K562 (cell line): ENCODE data around the gene SORT1. TPM values are rescaled to one million over a fixed set of nuclear protein-coding genes. Genes with fewer than 3 reads are reported as not detected.
A peak's percentile ranks its signal among the peaks of the same experiment; 100 is the strongest.

ENCODE experiments used
- CBX3 ChIP-seq, 2 experiments: IDR thresholded peaks; 1 replicate in 1 of 2; 2 replicates in 1 of 2; pipeline ENCODE4 v1.6.1; 2012; ENCODE audit warnings: inconsistent platforms in 2 of 2, low read length in 2 of 2, borderline replicate concordance in 1 of 2, control low read depth in 1 of 2
- HOXB6 ChIP-seq: fragments of 250-450 bp; sonication (Bioruptor Pico); IDR thresholded peaks from 2 replicates; pipeline ENCODE4 v1.5.1; 2022; ENCODE audit warnings: mild to moderate bottlenecking, borderline replicate concordance
- MCM3 ChIP-seq: fragments of 450-650 bp; IDR thresholded peaks from 2 replicates; pipeline ENCODE4 v1.6.1; 2016
- MTA2 ChIP-seq: fragments of 450-650 bp; IDR thresholded peaks from 2 replicates; pipeline ENCODE4 v1.6.1; 2016; ENCODE audit warnings: low read depth
- PPARD ChIP-seq: fragments of 250-450 bp; sonication (Bioruptor Pico); IDR thresholded peaks from 2 replicates; pipeline ENCODE4 v1.8.0; 2022; ENCODE audit warnings: inconsistent platforms, mild to moderate bottlenecking, moderate library complexity
- PYGO2 ChIP-seq: fragments of 450-650 bp; IDR thresholded peaks from 2 replicates; pipeline ENCODE4 v1.6.1; 2016; ENCODE audit warnings: mild to moderate bottlenecking, missing genetic modification characterization, moderate library complexity, missing compliant biosample characterization
- STAT5B ChIP-seq: fragments of 250-450 bp; sonication (Bioruptor Pico); IDR thresholded peaks from 2 replicates; pipeline ENCODE4 v1.8.0; 2021; ENCODE audit warnings: mild to moderate bottlenecking, inconsistent platforms
- WHSC1 ChIP-seq: IDR thresholded peaks from one replicate; pipeline ENCODE4 v1.6.1; 2012; ENCODE audit warnings: low read length, control low read depth, inconsistent platforms
- polyA plus RNA-seq, 8 experiments: library from polyadenylated mRNA; depleted of rRNA in 4 of 8; stranded (reverse) in 5 of 8; unstranded in 3 of 8; fragments of >200 nt; fragmentation: Nextera tagmentation in 2 of 8; fragmentation: Illumina TruSeq in 1 of 8; extraction: Ambion mirVana in 2 of 8; extraction: Trizol in 1 of 8; gene quantifications; 2 replicates each; pipeline versions ENCODE4 v1.2.1 to v1.2.3, GENCODE V29; 2011 to 2014; ENCODE audit warnings: inconsistent platforms in 1 of 8, missing spikeins in 1 of 8
- total RNA-seq, 7 experiments: library from RNA; depleted of rRNA in 6 of 7; stranded (reverse); fragments of >200 nt in 6 of 7; fragmentation: Illumina TruSeq in 2 of 7; extraction: Trizol in 2 of 7; gene quantifications; 2 replicates each; pipeline versions ENCODE4 v1.2.1 to v1.2.3, GENCODE V29; 2011 to 2021; ENCODE audit warnings: low replicate concordance in 1 of 7
- TF ChIP-seq, protein P1 (sequence below): fragments of 150-350 bp; conservative IDR thresholded peaks from 2 replicates; pipeline ENCODE4 v1.6.1; 2014; ENCODE audit warnings: low read length
- TF ChIP-seq, protein P2 (sequence below): sonication (generic); formaldehyde crosslinking; IDR thresholded peaks from 2 replicates; pipeline ENCODE4 v1.8.0; 2023; ENCODE audit warnings: missing genetic modification reagents, mild to moderate bottlenecking, borderline replicate concordance
- TF ChIP-seq, protein P3 (sequence below): fragments of 450-650 bp; formaldehyde crosslinking; IDR thresholded peaks from 2 replicates; pipeline ENCODE4 v1.4.0; 2022; ENCODE audit warnings: missing genetic modification characterization
- TF ChIP-seq, protein P4 (sequence below), 3 experiments: fragments of 200-800 bp in 1 of 3; fragments of 250-450 bp in 1 of 3; fragments of 450-650 bp in 1 of 3; sonication (Bioruptor Pico) in 1 of 3; sonication (Bioruptor generic) in 1 of 3; formaldehyde crosslinking in 1 of 3; IDR thresholded peaks; 2 replicates each; pipeline versions ENCODE4 v1.6.1 to v1.8.0; 2016 to 2022; ENCODE audit warnings: mild to moderate bottlenecking in 2 of 3, missing genetic modification characterization in 2 of 3, missing compliant biosample characterization in 1 of 3, moderate library complexity in 1 of 3

The SORT1 gene
- total and polyA plus RNA-seq, 9 of the 15 experiments (the other 6 are each of a cell fraction or from before 2014, with no cell fraction given) = 27.4 to 112 (median 65.0) TPM

DNA sequence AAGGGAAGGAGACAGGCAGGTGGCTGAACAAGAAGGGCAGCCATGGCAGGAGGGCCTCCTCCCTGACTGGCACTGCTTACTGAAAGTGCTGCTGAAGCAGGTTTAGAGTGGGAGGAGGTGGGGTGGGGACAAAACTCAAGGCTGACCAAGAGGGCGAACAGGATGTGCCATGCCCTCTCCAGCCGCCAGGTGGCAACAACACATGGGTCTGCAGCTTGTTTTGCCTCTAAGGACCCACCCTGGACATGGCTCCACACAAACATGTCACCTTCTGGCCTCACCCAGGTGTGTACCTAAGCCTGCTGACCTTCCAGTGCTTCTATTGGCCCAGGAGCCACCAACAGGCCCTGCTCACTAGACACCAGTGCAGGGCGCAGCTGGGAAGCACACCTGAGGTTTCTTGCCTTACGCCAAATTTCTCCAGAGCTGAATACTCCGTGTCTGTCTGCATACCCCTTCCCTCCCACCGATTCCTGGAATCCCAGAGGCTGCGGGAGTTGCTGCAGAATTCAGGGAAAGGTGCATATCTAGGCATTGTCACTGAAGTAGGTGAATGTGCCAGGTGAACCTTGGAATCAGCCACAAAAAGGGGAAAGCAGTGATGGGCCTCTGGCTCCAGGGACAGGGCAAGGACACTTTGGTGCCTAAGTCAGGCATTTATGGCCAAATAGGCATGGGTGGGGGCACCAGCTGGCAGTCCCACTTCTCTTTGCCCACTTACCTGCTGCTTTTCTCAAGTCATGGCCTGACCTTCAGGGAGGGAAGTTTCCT, 120.1 kb downstream of the SORT1 start (continued):
- TF ChIP-seq, protein P1, sequence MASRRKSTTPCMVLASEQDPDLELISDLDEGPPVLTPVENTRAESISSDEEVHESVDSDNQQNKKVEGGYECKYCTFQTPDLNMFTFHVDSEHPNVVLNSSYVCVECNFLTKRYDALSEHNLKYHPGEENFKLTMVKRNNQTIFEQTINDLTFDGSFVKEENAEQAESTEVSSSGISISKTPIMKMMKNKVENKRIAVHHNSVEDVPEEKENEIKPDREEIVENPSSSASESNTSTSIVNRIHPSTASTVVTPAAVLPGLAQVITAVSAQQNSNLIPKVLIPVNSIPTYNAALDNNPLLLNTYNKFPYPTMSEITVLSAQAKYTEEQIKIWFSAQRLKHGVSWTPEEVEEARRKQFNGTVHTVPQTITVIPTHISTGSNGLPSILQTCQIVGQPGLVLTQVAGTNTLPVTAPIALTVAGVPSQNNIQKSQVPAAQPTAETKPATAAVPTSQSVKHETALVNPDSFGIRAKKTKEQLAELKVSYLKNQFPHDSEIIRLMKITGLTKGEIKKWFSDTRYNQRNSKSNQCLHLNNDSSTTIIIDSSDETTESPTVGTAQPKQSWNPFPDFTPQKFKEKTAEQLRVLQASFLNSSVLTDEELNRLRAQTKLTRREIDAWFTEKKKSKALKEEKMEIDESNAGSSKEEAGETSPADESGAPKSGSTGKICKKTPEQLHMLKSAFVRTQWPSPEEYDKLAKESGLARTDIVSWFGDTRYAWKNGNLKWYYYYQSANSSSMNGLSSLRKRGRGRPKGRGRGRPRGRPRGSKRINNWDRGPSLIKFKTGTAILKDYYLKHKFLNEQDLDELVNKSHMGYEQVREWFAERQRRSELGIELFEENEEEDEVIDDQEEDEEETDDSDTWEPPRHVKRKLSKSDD = 0 out of 2 replicates have a peak, but pooled peaks have one; percentile 63
- TF ChIP-seq MTA2 (no peak), HOXB6 (no peak), STAT5B (no peak), PYGO2 (tag) (no peak), MCM3 (no peak), PPARD (CRISPR knock-in tag) (no peak), CBX3 (IDR thresholded peaks at IDR 0.05; ENCODE audit: borderline replicate concordance in 1 of 2, low read length in 2 of 2) (peak in 1 of 2 experiments; percentile 45; a peak in 1 of 3 replicates), WHSC1 (no peak)
- TF ChIP-seq, protein P2, sequence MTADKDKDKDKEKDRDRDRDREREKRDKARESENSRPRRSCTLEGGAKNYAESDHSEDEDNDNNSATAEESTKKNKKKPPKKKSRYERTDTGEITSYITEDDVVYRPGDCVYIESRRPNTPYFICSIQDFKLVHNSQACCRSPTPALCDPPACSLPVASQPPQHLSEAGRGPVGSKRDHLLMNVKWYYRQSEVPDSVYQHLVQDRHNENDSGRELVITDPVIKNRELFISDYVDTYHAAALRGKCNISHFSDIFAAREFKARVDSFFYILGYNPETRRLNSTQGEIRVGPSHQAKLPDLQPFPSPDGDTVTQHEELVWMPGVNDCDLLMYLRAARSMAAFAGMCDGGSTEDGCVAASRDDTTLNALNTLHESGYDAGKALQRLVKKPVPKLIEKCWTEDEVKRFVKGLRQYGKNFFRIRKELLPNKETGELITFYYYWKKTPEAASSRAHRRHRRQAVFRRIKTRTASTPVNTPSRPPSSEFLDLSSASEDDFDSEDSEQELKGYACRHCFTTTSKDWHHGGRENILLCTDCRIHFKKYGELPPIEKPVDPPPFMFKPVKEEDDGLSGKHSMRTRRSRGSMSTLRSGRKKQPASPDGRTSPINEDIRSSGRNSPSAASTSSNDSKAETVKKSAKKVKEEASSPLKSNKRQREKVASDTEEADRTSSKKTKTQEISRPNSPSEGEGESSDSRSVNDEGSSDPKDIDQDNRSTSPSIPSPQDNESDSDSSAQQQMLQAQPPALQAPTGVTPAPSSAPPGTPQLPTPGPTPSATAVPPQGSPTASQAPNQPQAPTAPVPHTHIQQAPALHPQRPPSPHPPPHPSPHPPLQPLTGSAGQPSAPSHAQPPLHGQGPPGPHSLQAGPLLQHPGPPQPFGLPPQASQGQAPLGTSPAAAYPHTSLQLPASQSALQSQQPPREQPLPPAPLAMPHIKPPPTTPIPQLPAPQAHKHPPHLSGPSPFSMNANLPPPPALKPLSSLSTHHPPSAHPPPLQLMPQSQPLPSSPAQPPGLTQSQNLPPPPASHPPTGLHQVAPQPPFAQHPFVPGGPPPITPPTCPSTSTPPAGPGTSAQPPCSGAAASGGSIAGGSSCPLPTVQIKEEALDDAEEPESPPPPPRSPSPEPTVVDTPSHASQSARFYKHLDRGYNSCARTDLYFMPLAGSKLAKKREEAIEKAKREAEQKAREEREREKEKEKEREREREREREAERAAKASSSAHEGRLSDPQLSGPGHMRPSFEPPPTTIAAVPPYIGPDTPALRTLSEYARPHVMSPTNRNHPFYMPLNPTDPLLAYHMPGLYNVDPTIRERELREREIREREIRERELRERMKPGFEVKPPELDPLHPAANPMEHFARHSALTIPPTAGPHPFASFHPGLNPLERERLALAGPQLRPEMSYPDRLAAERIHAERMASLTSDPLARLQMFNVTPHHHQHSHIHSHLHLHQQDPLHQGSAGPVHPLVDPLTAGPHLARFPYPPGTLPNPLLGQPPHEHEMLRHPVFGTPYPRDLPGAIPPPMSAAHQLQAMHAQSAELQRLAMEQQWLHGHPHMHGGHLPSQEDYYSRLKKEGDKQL (CRISPR knock-in tag) = no peak
- TF ChIP-seq, protein P3, sequence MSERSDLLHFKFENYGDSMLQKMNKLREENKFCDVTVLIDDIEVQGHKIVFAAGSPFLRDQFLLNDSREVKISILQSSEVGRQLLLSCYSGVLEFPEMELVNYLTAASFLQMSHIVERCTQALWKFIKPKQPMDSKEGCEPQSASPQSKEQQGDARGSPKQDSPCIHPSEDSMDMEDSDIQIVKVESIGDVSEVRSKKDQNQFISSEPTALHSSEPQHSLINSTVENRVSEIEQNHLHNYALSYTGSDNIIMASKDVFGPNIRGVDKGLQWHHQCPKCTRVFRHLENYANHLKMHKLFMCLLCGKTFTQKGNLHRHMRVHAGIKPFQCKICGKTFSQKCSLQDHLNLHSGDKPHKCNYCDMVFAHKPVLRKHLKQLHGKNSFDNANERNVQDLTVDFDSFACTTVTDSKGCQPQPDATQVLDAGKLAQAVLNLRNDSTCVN = no peak
- TF ChIP-seq, protein P4, sequence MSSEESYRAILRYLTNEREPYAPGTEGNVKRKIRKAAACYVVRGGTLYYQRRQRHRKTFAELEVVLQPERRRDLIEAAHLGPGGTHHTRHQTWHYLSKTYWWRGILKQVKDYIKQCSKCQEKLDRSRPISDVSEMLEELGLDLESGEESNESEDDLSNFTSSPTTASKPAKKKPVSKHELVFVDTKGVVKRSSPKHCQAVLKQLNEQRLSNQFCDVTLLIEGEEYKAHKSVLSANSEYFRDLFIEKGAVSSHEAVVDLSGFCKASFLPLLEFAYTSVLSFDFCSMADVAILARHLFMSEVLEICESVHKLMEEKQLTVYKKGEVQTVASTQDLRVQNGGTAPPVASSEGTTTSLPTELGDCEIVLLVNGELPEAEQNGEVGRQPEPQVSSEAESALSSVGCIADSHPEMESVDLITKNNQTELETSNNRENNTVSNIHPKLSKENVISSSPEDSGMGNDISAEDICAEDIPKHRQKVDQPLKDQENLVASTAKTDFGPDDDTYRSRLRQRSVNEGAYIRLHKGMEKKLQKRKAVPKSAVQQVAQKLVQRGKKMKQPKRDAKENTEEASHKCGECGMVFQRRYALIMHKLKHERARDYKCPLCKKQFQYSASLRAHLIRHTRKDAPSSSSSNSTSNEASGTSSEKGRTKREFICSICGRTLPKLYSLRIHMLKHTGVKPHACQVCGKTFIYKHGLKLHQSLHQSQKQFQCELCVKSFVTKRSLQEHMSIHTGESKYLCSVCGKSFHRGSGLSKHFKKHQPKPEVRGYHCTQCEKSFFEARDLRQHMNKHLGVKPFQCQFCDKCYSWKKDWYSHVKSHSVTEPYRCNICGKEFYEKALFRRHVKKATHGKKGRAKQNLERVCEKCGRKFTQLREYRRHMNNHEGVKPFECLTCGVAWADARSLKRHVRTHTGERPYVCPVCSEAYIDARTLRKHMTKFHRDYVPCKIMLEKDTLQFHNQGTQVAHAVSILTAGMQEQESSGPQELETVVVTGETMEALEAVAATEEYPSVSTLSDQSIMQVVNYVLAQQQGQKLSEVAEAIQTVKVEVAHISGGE (CRISPR knock-in tag; IDR thresholded peaks at IDR 0.05) = 0 out of 6 replicates have a peak, but pooled peaks of 1 of the 3 experiments have one; percentile 4
